Non-pigmented ciliary epithelial cell (primary cell): ENCODE results near the gene UNC13B.

ENCODE experiments used
- DNase-seq: peaks from one replicate; pipeline ENCODE4 v3.0.0-alpha.2; 2010; ENCODE audit warnings: low read depth

Gene UNC13B

DNA sequence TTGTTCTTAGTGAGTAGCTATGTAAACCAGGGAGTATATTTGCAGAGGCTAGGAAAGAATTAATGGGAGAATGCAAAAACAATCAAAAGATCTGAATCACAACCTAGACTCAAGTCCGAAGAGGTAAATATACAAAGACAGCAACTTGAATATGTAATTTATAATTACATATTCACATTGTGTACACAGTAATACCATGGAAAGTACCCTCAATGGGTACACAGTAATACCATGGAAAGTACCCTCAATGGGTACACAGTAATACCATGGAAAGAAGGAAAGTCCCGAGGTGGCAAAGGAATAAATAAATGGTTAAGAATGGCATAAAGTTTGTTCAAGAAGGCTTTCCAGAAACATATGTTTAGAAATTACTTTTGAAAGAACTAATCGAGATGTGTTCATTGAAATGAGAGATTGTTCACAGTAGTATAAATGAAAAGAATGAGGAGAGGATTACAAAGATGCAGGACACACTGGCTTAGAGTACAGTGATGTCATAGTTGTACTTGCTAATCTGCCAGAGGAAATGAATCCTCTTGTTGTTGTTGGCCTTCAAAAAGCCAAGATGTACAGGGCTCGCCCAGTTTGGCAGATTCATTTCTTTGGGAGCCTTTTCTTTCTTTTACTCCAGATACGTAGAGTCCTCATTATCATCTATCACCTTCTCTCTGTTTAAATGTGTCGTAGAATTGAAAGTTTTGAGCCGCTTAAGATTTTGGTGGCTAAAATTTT is 116.0 kb downstream of the UNC13B start:
- peak; percentile 56 for DNase-seq

DNA sequence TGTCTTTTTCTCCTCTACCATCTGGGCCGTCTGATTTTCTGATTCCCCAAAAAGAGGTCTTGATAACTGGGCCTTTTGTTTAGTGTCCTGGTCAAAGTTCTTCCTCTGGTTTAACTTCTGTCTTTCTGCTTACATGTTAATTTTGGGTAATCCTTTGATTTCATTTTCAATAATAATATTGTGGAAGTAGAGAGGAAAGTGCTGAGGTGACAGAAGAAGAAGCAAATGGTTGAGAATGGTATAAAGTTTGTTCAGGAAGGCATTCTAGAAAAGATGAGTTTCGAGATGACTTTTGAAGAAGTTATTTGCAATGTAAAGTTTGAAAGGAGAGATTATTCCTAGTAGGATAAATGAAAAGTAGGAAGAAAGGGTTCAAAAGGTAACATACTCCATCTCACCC is 118.1 kb downstream of the UNC13B start:
- DNase-seq: no peak

DNA sequence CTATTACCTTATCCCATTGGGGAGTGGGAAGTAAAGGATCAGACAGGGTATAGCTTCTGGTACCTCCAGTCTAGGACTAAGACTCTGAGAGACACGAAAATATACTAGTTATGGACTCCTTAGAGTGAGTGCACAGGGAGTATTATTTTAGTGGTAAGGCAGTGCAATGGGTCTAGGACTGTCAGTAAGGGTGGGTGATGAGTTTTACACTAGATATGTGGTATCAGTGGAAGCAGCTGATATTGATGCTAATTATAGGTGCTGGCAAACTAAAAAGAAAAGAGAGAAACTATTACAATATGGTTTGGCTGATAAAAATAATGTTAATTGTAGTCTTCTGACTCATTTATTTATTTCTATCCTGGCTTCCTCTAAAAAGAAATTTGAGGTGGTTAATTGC is 118.6 kb downstream of the UNC13B start:
- no peak for DNase-seq

DNA sequence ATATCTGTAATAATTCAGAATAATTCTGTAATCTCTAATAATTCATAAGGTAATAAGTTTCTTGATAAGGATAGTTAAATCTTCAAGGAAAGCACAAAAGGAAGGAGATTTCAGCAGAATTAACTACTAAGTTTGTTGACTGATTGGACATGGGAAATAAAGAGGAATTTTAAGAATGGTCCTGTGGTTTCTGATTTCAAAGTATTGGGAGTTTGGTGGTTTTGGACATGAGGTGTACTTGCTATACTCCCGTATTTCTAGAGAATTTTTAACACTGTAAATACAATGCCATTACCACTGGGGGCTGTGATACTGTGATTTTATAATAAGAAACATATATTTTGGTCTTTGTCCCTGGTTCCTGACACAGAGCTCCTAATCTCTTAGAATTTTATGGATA is 123.9 kb downstream of the UNC13B start:
- no peak for DNase-seq

DNA sequence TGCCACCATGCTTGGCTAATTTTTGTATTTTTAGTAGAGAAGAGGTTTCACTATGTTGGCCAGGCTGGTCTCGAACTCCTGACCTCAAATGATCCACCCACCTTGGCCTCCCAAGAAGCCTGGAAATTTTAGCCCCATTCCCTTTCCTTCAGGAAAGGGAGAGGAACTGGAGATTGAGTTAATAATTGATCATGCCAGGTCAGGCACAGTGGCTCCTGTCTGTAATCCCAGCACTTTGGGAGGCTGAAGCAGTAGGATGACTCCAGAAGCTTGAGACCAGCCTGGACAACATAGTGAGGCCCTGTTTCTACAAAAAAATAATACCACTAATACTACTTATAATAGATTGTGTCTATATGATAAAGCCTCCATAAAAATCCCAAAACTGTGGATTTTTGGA is 124.6 kb downstream of the UNC13B start:
- DNase-seq: no peak

DNA sequence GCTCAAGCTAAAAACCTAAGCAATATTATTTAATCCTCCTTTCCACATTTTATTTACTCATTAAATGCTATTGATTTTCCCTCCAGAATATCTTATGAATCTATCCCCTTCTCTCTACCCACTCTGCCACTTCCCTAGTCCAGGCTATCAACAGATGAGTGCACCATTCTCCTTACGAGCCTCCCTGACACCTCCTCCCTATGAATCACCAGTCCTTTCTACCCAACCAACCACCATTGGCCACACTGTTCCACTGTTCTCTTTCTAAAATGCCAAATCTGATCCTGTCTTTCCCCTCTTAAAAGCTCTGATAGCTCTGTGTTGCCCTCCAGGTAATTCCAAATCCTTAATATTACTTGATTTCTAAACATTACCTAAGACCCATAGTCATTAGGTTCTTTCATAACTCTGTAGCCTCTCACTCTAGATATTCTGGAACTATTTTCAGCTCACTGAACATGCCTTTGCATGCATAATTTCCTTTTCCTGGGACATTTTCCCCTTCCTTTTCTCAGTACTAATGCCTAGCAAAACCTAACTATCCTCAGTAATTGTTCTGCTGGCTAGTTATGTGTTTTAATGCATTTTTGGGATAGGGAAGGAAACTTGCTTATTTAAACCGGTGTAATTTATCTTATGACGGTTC is 126.3 kb downstream of the UNC13B start:
- DNase-seq: no peak

DNA sequence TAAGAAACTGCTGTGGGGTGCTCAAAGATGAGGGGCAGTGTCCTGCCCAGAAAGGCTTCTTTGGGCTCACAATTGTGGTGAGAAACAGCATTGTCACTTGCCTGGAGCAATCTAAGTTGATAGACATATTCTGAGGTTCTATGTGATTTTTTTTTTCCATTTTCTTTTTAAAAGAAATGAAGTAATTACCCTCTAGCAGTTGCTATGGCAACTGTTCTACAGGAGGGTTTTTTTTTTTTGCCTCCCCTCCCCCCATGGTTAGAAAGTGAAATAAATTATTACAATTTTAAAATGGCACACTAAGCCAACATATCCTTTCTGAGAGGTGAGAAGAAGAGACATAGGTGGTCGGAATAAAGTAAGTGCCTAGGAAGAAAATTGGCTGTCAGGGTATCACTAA is 127.0 kb downstream of the UNC13B start:
- no peak for DNase-seq

DNA sequence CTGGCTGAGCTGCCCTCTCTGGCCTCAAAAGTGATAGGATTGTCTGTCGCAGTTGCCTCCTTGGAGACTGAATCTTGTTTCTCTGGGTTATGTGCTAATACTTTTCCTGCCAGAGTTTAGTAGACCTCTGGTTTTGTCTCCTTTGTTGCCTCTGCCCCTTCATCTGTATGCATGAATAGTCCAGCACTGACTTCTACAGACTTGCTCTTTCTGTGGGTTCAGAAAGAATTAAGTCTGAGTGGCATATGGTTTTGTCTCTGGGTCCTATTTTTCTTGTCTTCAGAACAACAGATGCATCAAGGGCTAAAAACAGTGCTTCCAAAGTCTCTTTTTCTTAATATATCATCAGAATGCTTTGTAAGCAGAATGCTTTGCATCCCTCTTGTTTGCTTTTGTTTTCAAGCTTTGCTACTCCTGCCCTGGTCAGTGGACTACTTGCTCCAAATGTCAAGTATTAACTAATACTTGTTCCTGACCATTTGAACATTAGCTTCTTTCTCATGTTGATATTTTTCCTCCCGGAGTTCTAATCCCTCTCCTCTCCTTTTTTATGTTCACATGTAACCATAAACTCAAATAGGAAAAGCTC is 131.7 kb downstream of the UNC13B start:
- no peak for DNase-seq

DNA sequence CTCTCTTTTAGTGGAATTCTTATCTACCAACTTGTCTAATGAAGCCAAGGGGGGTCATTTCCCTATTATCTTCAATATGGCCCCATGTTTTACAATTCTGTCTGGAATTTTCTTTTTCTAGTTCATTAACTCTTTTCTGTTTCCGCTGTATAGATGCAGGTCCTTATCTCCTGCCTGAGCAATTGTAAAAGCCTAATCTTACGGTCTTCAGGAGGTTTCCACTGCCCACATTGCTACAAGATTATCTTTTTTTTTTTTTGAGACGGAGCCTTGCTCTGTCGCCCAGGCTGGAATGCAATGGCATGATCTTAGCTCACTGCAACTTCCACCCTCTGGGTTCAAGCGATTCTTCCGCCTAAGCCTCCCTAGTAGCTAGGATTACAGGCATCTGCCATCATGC is 132.3 kb downstream of the UNC13B start:
- DNase-seq: no peak

DNA sequence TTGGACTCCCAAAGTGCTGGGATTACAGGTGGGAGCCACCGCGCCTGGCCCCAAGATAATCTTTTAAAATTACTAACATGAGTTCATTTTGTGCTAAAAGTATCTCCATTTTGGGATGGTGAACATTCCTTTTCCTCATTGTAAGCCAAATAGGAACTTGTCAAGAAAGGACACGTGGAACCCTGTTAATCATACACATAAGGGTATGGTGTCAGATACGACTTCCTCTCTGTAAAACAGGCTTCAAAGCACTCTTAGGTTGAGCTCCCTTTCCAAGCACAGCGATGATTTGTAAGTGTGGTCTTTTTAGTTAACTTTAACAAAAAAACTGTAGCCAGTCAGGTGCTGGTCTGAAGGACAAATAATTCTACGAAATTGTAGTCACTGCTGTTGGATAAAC is 132.7 kb downstream of the UNC13B start:
- DNase-seq: no peak

DNA sequence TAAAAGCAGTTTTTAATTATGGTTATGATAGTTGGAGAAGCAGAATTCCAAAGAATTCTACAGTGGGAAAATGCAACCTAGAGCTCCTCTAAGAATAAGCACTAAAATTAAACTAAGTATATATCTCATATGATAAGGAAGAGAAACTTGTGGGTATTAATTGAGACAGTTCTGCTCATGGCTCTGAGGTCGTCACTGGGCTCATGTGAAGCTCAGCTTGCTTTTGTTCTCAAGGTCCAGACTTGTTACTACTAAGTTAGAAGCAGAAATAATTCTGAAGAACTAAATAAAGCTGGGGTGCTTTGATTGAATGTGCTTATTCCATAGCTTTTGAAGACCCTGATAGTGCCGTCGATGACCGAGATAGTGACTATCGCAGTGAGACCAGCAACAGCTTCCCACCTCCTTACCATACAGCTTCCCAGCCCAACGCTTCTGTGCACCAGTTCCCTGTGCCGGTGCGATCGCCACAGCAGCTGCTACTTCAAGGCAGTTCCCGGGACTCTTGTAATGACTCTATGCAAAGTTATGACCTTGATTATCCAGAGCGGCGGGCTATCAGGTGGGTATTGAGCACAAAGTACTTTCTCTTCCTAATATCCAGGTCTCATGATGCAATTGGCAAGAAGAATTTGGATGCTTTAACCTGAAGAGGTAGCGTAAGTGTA is 133.7 kb downstream of the UNC13B start:
- no peak for DNase-seq

DNA sequence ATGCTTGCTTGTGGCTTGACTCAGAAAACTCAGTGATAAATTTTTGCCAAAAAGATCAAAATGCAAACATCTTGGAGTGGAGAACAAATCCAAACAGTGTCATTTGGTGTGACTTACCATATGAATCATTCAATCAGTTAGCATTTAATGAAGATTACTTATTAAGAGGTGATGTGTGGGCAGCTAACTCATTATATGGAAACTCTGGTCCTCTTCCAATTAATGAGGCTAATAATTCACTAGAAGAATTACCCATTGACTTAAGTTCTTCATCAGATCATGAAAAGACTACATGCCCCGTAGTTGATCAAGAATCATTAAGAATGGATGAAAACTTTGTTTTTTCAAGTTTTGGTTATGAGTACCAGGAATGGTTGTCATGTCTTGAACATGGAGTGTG is 141.8 kb downstream of the UNC13B start:
- no peak for DNase-seq

DNA sequence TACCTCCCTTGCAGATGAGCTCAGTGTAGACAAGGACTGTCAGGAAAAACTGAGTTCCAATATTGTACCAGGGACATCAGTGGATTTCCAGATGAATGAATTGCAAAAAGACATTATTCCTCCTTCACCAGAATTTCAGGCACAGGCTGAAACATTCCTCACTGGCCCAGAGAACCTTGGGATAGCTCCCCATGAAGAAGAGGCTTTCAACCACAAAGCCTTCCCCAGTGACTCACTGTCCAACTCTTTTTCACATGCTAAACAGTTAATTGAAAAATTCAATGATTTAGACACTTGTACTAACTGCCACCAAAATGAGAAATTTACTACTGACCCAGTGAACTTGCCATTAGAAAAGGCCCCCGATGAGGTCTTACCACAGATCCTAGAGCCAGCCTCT is 144.5 kb downstream of the UNC13B start:
- DNase-seq: no peak

DNA sequence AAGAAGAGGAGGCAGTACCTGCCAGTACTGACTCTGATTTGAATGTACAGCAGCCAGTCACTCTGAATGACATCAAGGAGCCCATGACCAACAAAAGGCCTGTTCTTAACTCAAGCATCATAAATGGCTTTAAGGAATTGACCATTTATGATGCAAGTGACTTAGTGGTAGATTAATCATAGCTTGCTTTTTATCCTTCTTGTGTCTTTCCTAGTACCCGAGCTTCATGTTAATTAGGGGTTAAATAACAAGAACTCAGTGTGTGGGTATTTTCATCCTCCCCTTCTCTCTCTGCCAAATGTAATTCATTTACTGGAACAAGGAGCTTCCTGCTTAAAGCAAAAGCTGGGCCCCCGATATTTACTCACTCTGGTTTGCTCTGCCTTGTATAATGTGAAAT is 146.5 kb downstream of the UNC13B start:
- DNase-seq: no peak

DNA sequence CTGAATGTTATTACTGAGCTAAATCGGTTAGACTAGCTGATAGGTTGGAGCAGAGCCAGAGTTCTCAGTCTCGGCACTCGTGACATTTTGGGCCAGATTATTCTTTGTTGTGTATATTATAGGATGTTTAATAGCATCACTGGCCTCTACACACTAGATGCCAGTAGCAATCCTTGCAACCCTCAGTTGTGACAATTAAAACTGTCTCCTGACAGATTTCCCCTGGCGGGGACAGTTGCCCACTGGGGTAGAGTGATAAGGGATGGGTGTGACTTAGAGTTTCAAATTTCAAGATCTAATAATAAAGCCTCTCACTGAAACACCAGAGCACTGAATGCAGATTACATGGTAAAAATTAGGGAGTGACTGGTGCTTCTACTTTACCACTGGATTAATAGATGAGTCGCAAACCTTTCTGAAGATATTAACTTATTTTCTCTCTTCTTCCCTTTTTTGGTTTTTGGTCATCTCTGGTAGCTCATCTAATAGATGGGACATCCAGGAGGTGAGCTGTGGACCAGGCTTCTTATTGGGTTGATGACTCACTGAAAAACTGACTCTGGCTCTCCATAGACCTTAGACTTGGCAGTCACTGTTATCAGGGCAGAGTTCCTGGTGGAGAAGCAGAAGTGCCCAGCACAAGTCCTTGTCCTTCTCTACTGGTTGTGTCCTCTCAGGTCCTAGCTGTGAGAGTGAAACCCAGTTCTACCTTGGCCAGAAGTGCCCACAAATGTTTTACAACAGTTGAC is 150.3 kb downstream of the UNC13B start:
- no peak for DNase-seq

DNA sequence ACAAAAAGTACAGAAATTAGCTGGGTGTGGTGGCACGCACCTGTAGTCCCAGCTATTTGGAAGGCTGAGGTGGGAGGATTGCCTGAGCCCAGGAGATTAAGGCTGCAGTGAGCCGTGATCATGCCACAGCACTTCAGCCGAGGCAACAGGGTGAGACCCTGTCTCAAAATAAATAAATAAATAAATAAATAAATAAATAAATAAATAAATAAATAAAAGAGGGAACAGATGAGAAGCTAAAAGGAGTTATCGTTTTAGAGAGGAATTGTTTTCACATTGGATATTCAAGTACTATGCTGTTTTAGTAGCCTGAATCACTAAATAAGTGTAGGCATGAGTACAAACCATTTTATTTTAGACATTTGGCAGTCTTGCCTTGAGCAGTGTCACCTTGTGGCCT is 151.7 kb downstream of the UNC13B start:
- no peak for DNase-seq

DNA sequence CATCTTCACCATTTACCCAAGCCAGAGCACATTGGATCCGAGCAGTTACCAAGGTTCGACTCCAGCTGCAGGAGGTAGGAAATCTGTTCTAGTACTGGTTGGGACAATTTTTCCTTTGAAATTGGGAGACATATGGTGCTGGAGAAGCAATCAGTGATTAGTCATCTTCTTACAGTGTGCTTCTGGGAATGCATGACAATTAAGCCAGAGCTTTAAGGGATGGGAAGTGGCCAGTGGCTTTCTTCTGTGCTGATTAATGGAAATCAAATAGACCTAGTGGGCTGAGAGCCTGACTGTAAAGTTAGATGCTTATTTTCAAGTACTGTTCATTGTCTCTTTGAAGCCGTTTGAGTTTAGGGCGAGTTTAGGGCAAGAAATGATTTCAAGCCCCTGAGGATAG is 152.1 kb downstream of the UNC13B start:
- no peak for DNase-seq

DNA sequence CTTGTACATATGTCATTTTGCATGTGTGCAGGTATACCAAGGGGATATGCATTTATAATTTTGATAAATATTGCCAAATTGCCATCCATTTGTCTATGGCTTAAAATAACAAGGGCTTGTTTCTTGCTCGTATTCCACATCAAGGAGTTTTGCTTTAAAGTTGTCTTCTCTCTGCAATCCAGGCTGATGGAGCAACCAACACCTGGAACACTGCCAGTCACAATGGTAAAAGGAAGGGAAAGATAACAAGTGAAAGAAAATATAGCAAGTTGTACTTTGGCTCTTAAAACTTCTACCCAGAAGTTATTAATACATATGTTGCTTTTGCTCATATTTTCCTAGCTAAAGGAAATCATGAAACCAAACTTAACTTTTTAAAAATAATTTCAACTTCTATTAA is 156.9 kb downstream of the UNC13B start:
- no peak for DNase-seq

DNA sequence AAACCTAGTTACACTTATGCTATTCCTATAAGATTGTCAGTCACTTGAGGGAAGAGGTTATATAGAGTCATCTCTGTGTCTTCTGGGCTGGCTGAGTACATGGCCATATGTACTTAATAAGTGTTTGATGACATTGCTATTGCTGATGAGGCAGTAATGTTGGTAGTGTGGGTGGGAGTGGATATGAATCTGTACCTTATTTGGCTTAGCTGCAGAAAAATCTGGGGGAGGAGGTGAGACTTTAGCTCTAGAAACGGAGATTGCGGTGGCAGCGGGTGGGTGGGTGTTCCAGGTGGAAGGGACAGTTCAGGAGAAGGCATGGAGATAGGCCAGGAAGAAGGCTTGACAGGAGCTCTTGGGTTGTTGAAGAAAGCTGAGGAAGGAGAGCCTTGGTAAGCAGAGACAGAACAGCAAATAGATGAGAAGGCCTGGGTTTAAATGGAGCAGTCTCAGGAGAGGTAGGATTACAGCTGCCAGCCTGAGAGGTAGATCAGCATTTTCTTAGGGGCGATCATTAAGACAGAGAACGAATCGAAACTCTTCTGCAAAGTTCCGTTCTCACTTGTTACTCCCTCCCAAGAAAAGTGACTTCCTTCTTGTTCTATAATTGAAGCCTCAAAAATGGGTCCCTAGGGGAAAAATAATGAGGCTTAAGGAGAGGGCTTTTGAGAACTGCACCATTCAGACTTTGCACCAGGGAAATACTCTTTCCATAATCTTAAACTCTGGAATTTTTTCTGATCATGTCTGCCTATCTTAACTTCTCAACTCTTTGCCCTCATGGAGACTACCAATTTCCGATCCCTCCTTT is 160.5 kb downstream of the UNC13B start:
- DNase-seq: no peak

DNA sequence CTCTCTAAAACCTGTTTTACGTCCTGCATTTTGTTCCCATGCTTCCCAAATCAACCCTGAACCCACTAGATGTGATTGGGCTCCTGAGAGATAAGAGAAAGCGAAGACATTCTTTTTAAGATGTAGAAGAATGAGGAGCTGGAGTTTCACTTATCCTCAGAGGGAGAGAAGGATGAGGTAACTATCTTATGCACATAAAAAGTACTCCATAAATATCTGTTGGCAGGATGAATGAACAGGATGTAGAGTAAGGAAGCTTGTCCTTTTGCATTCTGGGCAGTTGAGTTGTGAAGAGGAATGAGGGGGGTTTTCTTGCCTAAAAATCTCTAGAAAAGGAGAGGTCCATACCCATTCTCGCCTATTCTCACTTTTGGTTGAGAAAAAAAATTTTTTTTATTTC is 163.2 kb downstream of the UNC13B start:
- DNase-seq: no peak

DNA sequence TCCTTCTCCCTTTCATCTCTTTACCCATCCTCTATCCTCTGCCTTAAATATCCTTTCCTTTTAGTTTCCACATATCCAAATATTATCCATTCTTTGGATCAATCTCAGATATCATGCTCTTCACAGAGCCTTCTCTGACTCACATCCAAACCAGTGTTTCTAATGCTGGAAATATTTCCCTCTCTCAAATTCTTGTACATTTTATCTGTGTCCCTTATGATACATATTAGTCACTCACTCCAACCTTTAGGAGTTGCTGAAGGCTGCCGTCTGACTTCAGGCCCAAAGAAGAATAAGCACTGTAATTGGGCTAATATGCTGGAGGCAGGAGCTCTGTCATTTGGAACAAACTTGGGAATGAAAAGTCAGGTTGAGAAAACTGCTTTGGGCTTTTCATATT is 171.7 kb downstream of the UNC13B start:
- no peak for DNase-seq

DNA sequence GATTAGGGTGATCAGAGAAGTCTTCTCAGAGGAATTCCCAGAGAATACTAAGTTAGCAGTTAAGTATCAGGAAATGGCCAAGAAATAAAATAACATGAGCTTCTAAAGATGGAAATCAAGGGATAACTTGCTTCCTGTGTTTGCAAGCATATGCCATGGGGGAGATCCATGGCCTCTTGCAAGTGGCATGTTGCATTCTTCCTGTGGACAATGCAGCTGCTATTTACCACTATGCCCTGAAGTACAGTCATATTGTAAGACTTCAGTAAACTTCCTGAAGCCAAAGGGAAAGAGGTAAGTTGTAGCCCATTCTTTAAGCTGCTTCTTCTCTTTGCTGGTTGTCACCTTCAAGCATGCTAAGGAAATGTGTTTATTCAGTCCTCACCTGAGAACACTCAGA is 173.4 kb downstream of the UNC13B start:
- DNase-seq: no peak
